GM21717 (cell line): Measurements from ENCODE around the gene TRERF1.
"Not testable (repeated sequence)": the region's sequence is repeated elsewhere in the genome, so short reads cannot be mapped to it uniquely, and the experiment has no call there.

Experiments used
- ATAC-seq: cut with Tn5 transposase; IDR thresholded peaks from one replicate; pipeline ENCODE4 v1.9.1; 2021; ENCODE audit warnings: mild to moderate bottlenecking, moderate library complexity; ENCODE audit not compliant: unreplicated experiment

The TRERF1 gene, protein sequence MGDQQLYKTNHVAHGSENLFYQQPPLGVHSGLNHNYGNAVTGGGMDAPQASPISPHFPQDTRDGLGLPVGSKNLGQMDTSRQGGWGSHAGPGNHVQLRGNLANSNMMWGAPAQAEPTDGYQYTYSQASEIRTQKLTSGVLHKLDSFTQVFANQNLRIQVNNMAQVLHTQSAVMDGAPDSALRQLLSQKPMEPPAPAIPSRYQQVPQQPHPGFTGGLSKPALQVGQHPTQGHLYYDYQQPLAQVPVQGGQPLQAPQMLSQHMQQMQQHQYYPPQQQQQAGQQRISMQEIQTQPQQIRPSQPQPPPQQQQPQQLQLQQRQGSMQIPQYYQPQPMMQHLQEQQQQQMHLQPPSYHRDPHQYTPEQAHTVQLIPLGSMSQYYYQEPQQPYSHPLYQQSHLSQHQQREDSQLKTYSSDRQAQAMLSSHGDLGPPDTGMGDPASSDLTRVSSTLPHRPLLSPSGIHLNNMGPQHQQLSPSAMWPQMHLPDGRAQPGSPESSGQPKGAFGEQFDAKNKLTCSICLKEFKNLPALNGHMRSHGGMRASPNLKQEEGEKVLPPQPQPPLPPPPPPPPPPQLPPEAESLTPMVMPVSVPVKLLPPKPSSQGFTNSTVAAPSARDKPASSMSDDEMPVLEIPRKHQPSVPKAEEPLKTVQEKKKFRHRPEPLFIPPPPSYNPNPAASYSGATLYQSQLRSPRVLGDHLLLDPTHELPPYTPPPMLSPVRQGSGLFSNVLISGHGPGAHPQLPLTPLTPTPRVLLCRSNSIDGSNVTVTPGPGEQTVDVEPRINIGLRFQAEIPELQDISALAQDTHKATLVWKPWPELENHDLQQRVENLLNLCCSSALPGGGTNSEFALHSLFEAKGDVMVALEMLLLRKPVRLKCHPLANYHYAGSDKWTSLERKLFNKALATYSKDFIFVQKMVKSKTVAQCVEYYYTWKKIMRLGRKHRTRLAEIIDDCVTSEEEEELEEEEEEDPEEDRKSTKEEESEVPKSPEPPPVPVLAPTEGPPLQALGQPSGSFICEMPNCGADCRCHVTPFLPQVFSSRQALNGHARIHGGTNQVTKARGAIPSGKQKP (N-terminal part only)

DNA sequence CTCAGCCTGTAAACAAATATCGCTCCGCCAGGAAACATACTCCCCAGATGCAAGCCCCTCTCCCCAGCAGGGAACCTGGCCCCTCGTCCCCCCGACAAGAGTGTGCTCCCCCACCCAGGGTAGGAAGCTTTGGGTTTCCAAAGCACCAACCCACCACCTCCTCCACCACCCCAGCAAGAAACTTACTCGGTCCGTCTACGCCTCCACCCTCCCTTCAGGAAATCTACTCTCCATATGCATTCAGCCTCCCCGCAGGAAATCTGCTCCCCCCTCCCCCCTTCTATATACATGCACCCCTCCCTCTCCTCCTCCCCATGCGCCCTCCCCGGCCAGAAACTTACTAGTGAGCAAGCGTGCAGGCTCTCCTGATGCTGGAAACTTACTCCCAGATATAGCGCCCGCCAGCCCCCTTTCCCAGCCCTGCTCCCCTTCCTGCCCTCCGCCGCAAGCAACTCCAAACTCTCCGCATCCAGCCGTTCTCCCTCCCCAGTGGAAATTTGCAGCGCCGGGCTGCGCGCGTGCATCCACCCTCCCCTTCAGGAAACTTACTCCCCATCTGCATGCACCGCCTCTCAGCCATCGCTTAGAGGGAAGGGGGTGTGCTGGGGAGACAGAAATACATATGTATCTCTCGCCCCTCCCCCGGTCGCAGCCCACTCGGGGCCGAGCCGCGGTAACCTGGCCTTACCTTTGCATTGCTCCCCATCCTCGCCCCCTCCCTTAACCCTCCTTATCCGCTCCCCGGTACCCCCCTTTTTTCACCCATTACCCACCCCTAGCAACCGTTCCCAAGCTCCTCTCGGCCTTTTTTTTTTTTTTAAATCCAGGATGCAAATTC is at the start of gene TRERF1:
TRERF1 (minus strand) TSS at position 594 of the 838 bp plus-strand sequence. CDS start 182,336 bp downstream, outside the sequence.
- ATAC-seq: no peak

DNA sequence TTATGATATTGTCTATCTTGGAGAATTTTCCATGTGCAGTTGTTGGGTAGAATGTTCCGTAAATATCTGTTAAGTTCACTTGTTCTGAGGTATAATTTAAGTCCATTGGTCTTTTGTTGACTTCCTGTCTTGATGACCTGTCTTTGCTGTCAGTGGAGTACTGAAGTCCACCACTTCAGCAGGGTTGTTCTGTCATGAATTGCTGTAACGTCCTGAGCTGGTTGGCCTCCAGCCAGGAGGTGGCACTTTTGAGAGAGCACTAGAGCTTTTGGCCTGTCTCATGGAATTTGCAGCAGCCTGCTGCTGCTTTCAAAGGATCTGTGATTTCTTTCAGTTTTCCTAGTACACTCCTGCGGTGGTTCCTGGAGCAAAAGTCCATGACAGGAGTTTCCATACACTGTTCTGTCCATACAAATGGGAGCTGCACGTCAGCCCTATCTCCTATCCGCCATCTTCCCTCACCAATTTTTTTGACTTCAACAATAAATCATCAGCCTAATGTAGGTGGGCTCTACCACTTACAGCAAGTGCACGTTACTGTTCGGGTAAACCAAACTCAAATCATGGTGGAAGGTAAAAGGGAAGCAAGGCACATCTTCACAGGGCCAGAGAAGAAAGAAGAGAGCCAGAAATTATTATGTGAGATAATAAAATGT is 46.9 kb upstream of the TRERF1 start:
- ATAC-seq: no peak

DNA sequence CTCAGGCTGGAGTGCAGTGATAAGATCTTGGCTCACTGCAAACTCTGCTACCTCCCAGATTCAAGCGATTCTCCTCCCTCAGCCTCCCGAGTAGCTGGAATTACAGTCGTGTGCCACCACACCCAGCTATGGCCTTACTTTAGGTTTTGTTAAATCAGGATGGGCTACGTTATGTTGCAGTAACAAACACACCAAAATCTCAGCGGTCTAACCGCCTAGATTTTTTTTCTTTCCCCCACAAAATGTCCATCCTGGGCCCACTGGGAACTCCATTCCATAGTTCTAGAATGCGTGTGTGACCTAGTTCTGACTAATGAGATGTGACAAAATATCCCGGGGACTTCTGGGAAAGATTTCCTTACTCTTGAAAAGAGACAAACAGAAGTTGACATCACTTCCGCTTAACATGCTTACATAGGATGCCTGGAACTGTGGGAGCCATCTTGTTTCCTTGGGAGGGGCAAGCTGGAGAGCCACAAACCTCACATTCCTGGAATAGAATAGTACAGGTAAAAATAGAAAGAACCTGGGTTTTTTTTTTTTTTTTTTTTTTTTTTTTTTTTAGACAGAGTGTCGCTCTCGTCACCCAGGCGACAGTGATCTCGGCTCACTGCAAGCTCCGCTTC is 42.3 kb upstream of the TRERF1 start:
- no peak for ATAC-seq

DNA sequence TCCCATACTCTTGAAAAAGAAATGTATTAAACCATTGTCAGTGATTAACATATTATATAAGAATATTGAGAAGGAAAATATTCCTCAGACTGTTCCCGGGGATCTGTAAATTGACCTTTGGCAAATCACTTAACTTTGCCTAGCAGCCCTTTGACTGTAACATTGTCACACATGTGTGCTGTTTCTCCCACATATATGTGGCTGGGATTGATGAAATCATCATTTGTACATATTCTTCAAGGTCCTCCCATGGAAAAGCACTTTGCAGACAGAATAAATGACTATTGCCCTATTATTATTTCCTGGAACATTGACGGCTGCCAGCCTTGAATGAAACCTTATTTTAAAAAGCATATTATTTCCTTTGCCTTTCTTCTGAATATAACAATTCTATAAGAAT is 36.4 kb upstream of the TRERF1 start:
- no peak for ATAC-seq

DNA sequence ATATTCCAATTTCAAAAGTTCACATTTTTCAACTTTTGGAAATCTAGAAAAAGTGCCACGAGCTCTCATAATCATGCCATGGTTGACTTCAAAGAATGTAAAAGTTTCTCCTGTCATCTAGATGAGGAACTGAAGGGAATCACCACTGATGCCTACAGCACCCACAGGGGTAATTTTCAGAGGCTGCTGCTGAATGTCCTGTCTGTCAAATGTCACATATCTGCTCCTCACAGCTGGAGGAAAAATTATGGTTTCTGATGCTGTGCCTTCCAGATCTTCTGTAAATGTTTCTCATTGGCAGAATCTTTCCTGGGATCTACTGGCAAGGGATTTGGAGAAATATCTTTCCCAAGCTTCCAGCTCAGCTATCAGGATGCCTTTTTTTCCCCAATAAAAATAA is 32.5 kb upstream of the TRERF1 start:
- ATAC-seq: no peak

DNA sequence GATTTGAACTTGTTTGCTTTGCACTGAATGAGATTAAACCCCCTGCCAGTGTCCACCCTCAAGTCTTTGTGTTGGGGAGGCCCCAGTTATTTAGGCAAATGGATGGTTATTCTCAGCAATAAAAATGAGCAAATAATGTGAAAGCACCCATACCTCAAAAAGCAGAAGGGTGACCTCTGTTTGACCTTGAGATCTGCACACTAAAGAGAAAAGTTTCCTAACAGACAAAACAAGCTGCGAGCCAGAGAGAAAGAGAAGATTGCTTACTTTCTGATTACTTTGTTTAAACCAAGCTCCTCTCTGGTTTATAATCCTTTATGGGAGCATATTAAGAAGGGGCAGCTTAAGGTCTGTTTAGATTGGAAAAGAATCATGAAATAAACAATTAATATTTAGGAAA is 30.4 kb upstream of the TRERF1 start:
- ATAC-seq: no peak

DNA sequence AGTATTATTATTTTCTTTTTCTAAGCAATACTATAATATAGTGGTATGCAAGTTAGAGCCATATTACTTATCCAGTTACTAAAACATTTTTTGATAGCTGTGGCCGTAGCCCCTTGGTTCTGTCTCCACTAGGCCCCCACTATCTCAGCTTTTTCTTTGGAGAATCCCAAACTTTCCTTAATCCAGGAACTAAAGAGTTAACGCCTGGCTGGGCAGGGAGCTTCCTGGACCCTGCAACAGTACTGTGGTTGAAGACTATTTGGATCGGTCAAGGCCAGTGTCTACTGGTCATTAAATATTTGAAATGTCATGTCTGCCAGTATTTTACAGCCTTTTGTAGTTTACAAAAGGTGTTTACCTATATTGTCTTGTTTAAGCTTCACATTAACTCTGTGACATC is 20.0 kb upstream of the TRERF1 start:
- no peak for ATAC-seq

DNA sequence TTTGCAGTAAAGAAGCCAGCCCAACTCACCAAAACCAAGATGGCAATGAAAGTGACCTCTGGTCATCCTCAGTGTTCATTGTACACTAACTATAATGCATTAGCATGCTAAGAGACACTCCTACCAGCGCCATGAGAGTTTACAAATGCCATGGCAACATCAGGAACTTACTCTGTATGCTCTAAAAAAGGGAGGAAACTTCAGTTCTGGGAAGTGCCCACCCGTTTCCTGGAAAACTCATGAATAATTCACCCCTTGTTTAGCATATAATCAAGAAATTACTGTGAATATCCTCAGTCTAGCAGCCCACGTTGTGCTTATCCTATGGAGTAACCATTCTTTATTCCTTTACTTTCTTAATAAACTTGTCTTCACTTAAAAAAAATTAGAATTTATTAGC is 19.4 kb upstream of the TRERF1 start:
- no peak for ATAC-seq

DNA sequence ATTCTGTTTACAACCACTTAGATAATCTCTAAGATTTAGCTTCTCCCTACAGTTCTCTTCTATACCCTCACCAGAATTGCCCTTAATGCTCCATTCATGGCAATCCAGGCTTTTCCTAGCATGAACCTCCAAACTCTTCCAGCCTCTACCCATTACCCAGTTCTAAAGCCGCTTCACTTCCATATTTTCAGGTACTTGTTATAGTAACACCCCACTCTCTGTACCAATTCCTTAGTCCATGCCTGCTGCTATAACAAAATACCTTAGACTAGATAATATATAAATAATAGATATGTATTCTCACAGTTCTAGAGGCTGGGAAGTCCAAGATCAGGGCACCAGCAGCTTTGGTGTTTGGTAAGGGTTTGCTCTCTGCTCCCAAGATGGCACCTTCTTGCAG is 16.5 kb upstream of the TRERF1 start:
- no peak for ATAC-seq

DNA sequence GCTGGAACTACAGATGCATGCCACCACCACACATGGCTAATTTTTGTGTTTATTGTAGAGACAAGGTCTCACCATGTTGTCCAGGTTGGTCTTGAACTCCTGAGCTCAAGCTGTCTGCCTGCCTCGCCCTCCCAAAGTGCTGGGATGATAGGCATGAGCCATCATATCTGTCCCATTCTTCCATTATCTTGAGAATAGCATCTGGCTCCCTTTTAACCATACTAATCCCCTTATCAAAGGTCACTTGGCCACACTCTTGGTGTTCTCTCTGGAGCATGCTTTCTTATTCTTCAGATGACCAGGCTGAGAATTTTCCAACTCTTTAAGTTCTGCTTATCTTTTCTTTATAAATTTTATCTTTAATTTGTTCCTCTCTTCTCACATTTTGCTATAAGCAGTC is 15.9 kb upstream of the TRERF1 start:
- ATAC-seq: no peak

DNA sequence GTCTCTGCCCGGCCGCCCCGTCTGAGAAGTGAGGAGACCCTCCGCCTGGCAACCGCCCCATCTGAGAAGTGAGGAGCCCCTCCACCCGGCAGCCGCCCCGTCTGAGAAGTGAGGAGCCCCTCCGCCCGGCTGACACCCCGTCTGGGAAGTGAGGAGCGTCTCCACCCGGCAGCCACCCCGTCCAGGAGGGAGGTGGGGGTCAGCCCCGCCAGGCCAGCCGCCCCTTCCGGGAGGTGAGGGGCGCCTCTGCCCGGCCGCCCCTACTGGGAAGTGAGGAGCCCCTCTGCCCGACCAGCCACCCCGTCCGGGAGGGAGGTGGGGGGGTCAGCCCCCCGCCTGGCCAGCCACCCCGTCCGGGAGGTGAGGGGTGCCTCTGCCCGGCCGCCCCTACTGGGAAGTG is 14.7 kb upstream of the TRERF1 start:
- ATAC-seq: not testable (repeated sequence)

DNA sequence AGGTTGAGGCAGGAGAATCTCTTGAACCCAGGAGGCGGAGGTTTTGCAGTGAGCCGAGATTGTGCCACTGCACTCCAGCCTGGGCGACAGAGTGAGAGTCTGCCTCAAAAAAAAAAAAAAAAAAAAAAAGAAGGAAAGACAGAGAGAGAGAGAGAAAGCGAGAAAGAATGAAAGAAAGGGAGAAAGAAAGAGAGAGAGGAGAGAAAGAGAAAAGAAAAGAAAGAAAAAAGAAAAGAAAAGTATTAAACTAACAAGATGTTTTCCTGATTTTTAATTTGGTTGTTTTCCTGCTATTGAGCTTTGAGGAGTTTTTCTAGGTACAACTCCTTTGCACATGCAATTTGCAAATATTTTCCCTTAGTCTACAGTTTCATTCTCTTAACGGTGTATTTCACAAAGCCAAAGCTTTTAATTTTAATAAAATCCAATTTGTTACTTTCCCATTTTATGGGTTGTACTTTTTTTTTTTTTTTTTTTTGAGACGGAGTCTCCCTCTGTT is 10.8 kb upstream of the TRERF1 start:
- no peak for ATAC-seq

DNA sequence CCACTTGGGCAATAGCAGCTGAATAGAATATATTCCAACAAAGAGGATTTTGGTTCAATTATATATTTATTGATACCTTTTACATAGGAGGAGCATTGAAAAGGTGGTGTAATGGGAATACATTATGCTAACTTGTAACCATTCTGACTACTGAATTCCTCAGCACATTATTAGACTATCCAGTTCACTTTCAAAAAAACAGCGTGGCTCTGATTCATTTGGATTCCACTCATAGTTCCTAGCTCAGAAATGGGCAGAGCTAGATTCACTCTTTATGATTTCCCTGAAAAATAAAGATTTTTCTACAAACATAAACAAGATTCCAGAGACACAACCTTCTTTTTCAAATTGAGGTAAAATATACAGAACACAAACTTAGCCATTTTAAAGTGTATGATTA is 9.2 kb upstream of the TRERF1 start:
- no peak for ATAC-seq

DNA sequence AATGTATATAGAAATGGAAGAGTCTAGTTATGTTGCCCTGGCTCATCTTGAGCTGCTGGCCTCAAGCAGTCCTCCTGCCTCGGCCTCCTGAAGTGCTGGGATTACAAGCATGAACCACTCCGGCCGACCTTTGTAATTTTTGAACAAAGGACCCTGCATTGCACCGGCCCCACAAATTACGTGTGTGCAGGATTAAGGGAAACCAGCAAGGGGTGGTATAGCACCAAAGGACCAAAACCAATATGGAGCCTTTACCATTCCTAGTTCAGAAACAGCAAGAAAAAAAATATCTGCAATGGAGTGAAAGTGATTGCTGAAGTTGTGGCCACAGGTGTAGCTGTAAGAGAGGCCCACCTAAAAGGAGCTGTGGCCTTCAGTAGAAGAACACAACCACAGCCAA is 8.2 kb upstream of the TRERF1 start:
- ATAC-seq: no peak

DNA sequence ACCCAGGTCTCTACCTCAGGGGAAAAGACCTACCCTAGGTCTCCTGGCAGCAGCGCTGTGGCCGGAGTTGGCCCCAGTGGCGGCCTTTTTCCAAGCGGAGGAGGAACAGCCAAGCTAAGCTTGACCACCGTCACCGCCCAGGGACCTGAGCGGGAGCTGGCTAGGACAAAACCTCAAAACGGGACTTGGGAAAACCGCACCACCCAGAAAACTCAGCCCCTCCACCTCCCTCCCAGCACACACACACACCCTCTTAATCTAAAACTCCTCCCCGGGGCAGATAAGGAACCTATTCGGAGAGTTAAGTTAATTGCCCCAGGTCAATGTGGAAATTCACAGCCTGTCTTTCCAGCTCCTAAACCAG is 2.7 kb upstream of the TRERF1 start:
- ATAC-seq: no peak

DNA sequence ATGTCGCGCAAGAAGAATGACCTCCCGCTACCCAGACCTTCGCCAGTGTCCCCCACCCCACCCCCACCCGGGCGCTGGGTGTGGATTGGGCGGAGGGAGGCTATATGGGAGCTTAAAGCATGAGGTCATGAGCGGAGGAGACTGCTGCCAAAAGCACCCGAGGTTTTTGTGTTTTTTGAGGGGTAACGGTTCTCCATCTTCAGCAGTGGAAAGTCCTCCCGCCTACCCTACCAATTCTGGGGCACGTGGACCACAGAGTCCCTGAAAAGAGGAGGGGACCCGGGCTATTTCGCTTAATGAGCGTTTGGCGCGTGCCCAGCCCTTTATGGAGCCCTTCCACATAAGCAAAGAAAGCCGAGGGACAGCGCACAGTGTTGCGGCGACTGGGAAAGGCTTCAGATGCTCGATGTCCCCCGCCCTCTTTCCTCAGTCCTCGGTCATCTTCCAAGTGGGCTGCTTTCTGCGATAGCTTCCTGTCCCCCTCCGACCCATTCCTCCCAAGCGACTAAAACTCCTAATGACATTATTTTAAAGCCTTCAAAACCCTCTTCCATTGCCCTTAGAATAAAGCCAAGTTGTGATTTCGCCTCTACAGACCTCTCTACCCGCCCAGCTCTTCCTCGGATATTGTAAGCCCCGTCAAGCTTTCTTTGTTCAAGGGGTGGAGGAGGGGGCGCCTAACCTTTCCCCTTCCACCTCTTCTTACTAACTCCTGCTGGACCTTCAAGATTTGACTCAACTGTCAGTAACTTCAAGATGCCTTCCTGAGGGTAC is 2.1 kb upstream of the TRERF1 start:
- no peak for ATAC-seq

DNA sequence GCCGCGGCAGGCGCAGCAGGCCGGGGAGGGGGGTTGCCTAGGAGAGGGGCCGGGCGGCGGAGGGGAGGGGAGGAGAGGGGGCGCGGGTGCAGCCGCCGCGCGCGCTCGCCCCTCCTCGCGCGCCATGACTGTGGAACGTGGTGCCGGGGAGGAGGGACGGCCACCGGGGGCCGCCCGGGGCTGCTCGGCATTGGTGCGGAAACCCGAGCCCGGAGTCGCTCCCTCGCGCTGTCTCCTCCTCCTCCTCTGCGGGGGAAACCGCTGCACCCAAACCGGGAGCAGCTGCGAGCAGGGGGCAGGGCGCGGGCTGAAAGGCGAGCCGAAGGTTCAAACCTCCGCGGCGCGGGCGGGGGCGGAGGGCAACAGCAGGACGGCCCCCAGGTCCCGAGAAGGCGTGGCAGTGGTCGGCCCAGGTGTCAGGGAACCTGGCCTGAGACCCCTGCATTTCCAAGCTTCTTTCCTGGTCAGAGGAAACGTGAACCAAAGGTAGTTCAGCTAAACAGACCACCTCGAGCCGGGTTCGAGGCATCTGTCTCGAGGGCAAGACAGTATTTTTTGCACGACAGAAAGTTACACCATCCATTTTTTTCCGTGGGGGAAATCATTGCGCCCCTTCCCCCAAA is 1.4 kb upstream of the TRERF1 start:
- peak; percentile 57 for ATAC-seq
